MM.1S (cell line): ENCODE data around the gene HTR3B.

ENCODE experiments used
- DNase-seq: peaks from one replicate; pipeline ENCODE4 v3.0.0-alpha.2; 2015
- H2AFZ ChIP-seq: fragments of 300-600 bp; sonication (generic); 2 replicates; pipeline ENCODE4 v1.6.0; 2016; ENCODE audit warnings: antibody characterized with exemption, low read length
- H3F3A ChIP-seq: fragments of 300-600 bp; sonication (generic); 2 replicates; pipeline ENCODE4 v1.6.1; 2016; ENCODE audit warnings: mild to moderate bottlenecking, antibody characterized with exemption, low read length, moderate library complexity, mixed read lengths; ENCODE audit not compliant: insufficient read depth
- H3K27ac ChIP-seq: fragments of 300-600 bp; sonication (generic); 2 replicates; pipeline ENCODE4 v1.5.1; 2016; ENCODE audit warnings: mild to moderate bottlenecking, low read length
- H3K27me3 ChIP-seq: fragments of 300-600 bp; sonication (generic); replicated peaks from 2 replicates; pipeline ENCODE4 v1.6.0; 2016; ENCODE audit warnings: low read length; ENCODE audit not compliant: insufficient read depth
- H3K36me3 ChIP-seq: fragments of 300-600 bp; sonication (generic); replicated peaks from 2 replicates; pipeline ENCODE4 v1.6.1; 2016; ENCODE audit warnings: mild to moderate bottlenecking, low read length, mixed read lengths; ENCODE audit not compliant: insufficient read depth
- H3K4me1 ChIP-seq: fragments of 300-600 bp; sonication (generic); 2 replicates; pipeline ENCODE4 v1.6.1; 2016; ENCODE audit warnings: low read length, mixed read lengths
- H3K4me2 ChIP-seq: fragments of 300-600 bp; sonication (generic); 2 replicates; pipeline ENCODE4 v1.6.0; 2016; ENCODE audit warnings: low read depth, low read length
- H3K4me3 ChIP-seq: fragments of 300-600 bp; sonication (generic); 2 replicates; pipeline ENCODE4 v1.5.1; 2016; ENCODE audit warnings: low read length, mixed read lengths
- H3K79me2 ChIP-seq: fragments of 300-600 bp; sonication (generic); 2 replicates; pipeline ENCODE4 v1.6.1; 2016; ENCODE audit warnings: mixed run types, low read length, mixed read lengths
- H3K9ac ChIP-seq: fragments of 300-600 bp; sonication (generic); 2 replicates; pipeline ENCODE4 v1.6.1; 2016; ENCODE audit warnings: low read length, mixed read lengths
- H3K9me2 ChIP-seq: fragments of 300-600 bp; sonication (generic); replicated peaks from 2 replicates; pipeline ENCODE4 v1.6.1; 2016; ENCODE audit warnings: mild to moderate bottlenecking, low read length, mixed read lengths; ENCODE audit not compliant: insufficient read depth
- H3K9me3 ChIP-seq: fragments of 300-600 bp; sonication (generic); replicated peaks from 2 replicates; pipeline ENCODE4 v1.6.1; 2016; ENCODE audit warnings: mild to moderate bottlenecking, low read length, mixed read lengths; ENCODE audit not compliant: insufficient read depth
- H4K20me1 ChIP-seq: fragments of 300-600 bp; sonication (generic); 2 replicates; pipeline ENCODE4 v1.6.1; 2016; ENCODE audit warnings: mild to moderate bottlenecking, low read length, moderate library complexity, mixed read lengths; ENCODE audit not compliant: insufficient read depth
- EZH2 ChIP-seq: fragments of 300-600 bp; sonication (generic); optimal IDR thresholded peaks from 2 replicates; pipeline ENCODE3; 2017; ENCODE audit warnings: low read depth, mild to moderate bottlenecking, antibody characterized with exemption, low read length, mixed read lengths
- EZH2phosphoT487 ChIP-seq: fragments of 300-600 bp; sonication (generic); IDR thresholded peaks from 2 replicates; pipeline ENCODE4 v1.6.1; 2018; ENCODE audit warnings: antibody characterized with exemption, low read length
- TF ChIP-seq, protein P1 (sequence below): fragments of 300-600 bp; sonication (generic); IDR thresholded peaks from 2 replicates; pipeline ENCODE4 v1.5.1; 2016; ENCODE audit warnings: antibody characterized with exemption, low read length, mixed read lengths

HTR3B gene

GRCh38 chr11:113974741-113975470 is 70.3 kb downstream of the HTR3B start, which contains the start of gene HTR3A:
Gene HTR3A, plus strand, starts transcription at chr11:113975108. Its CDS starts 218 bp downstream, at chr11:113975326.
- H3K4me2 ChIP-seq = no peak within 1 kb of the TSS
- H3F3A ChIP-seq = no peaks in the 10 kb centered on the region
- no peaks in the 10 kb centered on the region for H3K79me2 ChIP-seq
- H3K4me1 ChIP-seq = no peaks in the 10 kb centered on the region
- H2AFZ ChIP-seq = no peak within 1 kb of the TSS
- no peak within 1 kb of the TSS for H3K4me3 ChIP-seq
- DNase-seq = no peak
- H3K9ac ChIP-seq = no peak within 1 kb of the TSS
- no peaks in the 10 kb centered on the region; the same call in 1 of the 2 replicates for H3K27me3 ChIP-seq
- no peaks in the 10 kb centered on the region for H3K9me2 ChIP-seq
- H4K20me1 ChIP-seq = no peaks in the 10 kb centered on the region
- H3K9me3 ChIP-seq = no peaks in the 10 kb centered on the region
- no peaks in the 10 kb centered on the region for H3K36me3 ChIP-seq
- H3K27ac ChIP-seq = no peak within 1 kb of the TSS
- TF ChIP-seq EZH2phosphoT487 (no peak), EZH2 (no peak)
- TF ChIP-seq, protein P1, sequence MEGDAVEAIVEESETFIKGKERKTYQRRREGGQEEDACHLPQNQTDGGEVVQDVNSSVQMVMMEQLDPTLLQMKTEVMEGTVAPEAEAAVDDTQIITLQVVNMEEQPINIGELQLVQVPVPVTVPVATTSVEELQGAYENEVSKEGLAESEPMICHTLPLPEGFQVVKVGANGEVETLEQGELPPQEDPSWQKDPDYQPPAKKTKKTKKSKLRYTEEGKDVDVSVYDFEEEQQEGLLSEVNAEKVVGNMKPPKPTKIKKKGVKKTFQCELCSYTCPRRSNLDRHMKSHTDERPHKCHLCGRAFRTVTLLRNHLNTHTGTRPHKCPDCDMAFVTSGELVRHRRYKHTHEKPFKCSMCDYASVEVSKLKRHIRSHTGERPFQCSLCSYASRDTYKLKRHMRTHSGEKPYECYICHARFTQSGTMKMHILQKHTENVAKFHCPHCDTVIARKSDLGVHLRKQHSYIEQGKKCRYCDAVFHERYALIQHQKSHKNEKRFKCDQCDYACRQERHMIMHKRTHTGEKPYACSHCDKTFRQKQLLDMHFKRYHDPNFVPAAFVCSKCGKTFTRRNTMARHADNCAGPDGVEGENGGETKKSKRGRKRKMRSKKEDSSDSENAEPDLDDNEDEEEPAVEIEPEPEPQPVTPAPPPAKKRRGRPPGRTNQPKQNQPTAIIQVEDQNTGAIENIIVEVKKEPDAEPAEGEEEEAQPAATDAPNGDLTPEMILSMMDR = no peak

DNA sequence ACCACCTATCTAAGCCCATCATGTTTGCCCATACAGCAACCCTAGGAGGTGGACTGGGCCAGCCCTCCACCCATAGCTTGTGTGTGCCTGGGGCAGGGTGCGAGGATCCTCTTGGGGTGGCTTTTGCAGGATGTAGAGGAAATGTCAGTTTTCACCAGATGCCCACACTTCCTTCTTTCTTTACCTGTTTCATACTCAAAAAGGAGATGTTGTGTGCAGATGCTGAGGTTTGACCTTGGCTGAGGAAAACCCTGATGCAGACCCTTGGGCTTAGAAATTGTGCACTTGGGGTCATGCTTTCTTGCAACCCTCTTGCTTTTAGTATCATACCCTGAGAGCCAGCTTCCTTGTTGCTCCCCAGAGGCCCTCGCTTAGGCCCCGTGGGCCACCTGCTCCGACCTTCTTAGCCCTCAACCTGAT is 72.5 kb downstream of the HTR3B start:
- no peaks in the 10 kb centered on the region for H3F3A ChIP-seq
- no peaks in the 10 kb centered on the region for H3K9me2 ChIP-seq
- no peak for DNase-seq
- no peaks in the 10 kb centered on the region for H4K20me1 ChIP-seq
- no peaks in the 10 kb centered on the region for H3K9me3 ChIP-seq
- no peak overlapping the region for H2AFZ ChIP-seq
- H3K36me3 ChIP-seq = no peaks in the 10 kb centered on the region
- H3K27ac ChIP-seq = no peak overlapping the region
- TF ChIP-seq EZH2phosphoT487 (no peak), EZH2 (no peak)
- TF ChIP-seq, protein P1 = no peak
- H3K9ac ChIP-seq = no peak overlapping the region
- no peaks in the 10 kb centered on the region for H3K4me1 ChIP-seq
- H3K79me2 ChIP-seq = no peaks in the 10 kb centered on the region
- H3K27me3 ChIP-seq = peaks cover 5% of the 10 kb centered on the region; the same call in 1 of the 2 replicates
- H3K4me2 ChIP-seq = no peak overlapping the region
- no peak overlapping the region for H3K4me3 ChIP-seq

- Histone ChIP-seq H3K4me3 (no peak overlapping the region), H3K36me3 (no peaks in the 10 kb centered on the region), H3K9me2 (no peaks in the 10 kb centered on the region), H3K27ac (no peak overlapping the region), H3K79me2 (no peaks in the 10 kb centered on the region), H3F3A (no peaks in the 10 kb centered on the region), H4K20me1 (no peaks in the 10 kb centered on the region), H3K9ac (no peak overlapping the region), H2AFZ (no peak overlapping the region), H3K27me3 (peaks cover 10% of the 10 kb centered on the region), H3K9me3 (no peaks in the 10 kb centered on the region), H3K4me1 (no peaks in the 10 kb centered on the region), H3K4me2 (no peak overlapping the region)
- no peak for TF ChIP-seq EZH2phosphoT487
- TF ChIP-seq, protein P1 = no peak
- no peak for TF ChIP-seq EZH2
- no peak for DNase-seq
Measured at GRCh38 chr11:113977701-113978100, 73.1 kb downstream of the HTR3B start.
